Measurements from ENCODE around the gene LDLRAD4.

The LDLRAD4 gene

DNA sequence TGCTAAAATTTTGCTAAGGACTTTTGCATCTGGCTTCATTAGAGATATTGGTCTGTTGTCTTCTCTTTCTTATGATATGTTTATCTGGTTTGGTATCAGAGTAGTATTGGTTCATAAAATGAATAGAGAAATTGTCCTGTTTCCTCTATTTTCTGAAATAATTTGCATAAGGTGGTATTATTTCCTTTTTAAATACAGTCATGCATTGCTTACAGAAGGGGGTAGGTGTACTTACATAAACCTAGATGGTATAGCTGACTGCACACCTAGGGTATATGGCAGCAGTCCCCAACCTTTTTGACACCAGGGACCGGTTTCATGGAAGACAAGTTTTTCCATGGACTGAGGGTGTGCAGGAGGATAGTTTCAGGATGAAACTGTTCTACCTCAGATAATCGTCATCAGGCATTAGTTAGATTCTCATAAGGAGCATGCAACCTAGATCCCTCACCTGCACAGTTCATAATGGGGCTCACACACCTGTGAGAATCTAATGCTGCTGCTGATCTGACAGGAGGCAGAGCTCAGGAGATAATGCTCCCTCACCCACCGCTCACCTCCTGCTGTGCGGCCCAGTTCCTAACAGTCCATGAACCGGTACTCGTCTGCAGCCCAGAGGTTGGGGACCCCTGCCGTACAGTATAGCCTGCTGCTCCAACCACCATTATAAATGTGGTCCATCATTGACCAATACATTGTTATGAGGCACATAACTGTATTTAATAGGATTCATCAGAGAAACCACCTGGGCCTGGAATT, 318.6 kb downstream of the LDLRAD4 start:
- no peak for DNase-seq (ENCODE audit: low spot score)

DNA sequence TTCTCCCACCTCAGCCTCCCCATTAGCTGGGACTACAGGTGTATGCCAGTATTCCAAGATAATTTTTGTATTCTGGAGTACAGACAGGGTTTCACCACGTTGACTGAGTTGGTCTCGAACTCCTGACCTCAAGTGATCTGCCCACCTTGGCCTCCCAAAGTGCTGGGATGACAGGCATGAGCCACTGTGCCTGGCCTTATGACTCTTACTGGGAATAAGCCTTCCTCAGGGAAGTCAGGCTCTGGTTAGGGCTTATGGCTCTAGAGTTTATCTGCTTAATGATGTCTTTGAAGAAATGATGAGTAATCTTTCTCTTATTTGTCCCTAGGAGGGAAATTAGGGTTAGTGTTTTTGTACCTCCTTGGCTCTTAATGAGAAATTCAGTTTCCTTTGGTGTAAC, 320.1 kb downstream of the LDLRAD4 start:
- DNase-seq (ENCODE audit: low spot score): no peak

DNA sequence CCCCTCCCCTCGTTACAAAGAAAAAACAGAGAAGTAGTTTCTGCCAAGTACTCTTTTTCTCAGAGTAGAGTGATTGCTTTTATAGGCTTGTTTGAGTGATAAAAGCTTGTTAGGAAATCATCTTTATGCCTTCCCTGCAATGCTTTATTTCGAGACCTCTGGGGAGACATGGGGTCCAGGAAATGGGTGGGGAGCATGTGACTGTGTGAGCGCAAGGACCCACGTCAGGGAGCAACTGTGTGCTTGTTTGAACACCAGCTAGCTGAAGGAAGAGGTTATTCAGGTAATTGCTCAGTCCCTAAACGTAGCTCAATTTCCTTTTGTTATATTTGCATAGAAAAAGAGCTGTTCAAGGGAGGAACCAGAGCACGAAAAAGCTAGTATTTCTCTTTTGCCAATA, 320.5 kb downstream of the LDLRAD4 start:
- DNase-seq (ENCODE audit: low spot score): no peak

DNA sequence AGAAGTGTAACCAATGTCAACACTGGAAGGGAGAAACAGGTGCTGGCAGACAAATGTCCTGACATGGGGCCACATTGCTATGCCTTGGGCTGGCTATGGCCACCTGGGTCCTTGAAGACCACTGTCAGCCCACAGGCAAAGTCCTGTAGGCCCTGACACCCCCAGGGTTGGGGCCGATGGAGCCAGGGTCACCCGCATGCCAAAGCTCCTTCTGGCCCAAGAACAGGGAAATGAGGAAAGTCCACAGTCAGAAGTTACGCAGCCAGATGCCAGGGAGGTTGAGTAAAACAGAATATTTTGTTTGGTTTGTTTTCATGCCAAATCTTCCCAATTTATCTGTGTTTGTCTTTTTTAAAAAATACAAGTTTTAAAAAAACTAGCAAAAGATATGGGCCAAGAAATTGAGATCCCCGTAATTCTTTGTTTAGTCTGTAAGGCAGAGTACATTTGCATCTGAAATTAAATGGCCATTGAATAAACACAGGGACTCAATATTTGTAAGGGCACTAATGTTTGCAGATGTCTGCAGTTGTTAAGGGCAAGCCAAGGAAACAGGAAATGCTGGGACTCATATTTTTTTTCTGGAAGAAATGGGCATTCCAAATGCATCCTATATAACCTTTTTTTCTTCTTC, 321.4 kb downstream of the LDLRAD4 start:
- DNase-seq (ENCODE audit: low spot score): no peak

DNA sequence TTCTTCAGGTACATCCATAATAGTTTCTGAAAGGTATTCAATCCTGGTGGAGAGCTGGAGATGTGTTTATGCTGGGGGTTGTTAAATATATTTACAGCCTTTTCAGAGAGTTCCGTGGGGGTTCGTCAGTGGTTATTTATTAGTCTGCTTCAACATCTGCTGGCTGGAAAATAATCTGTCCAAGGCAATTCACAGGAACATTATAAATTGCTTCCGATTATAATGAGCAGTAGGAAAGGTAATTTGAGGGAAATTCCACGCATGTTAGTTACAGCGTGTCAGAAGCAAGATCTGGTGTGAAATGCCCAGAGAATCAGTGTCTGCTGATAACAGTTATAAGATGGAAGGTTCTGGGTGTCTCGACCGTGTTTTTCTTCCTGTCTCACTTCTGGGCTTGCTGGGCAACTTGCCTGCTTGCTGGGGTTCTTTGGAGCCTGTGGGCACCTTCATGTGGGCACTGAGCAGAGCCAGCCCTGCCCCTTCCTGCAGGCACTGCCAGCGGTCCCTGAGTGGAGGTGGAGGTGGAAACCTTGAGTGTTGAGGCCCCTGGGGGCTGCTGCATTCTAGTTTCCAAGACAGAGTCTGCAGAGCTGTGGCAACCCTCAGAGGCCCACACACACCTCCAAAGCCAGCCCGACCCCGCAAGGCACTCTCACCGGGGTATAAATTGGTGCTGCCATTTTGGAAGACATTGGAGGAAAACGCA, 322.1 kb downstream of the LDLRAD4 start:
- DNase-seq (ENCODE audit: low spot score): no peak

DNA sequence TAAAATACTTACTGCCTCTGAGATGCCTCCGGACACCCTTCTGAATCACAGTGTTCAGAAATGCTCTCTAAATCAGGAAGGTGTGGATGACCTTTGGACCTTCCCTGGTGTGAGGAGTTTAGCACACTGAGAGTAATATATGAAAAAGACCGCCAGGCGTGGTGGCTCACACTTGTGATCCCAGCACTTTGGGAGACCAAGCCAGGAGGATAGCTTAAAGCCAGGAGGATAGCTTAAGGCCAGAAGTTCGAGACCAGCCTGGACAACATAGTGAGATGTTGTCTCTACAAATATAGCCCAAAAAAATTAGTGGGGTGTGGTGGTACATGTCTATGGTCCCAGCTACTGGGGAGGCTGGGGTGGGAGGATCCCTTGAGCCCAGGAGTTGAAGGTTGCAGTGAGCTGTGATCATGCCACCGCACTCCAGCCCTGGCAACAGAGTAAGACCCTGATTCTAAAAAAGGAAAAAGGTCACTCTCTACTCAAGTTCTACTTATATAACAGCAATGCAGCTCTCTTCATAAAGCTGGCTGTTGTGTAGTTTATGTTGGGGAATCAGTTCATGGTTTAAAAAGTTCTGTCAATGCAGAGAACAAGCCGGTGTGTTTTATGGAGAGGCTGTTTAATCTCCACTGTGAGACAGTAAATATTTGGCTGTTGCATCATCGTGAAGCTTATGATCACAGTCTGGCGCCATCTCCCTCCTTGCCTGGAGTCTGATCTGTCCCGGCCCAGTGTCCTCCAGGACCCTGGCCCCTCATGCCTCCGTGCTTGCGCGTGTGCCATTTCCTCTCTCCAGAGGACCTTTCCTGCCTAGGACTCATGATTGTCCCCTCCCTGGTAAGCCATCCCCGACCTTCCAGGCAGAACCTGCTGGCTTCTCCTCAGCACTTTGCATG, 323.3 kb downstream of the LDLRAD4 start:
- DNase-seq (ENCODE audit: low spot score): no peak

DNA sequence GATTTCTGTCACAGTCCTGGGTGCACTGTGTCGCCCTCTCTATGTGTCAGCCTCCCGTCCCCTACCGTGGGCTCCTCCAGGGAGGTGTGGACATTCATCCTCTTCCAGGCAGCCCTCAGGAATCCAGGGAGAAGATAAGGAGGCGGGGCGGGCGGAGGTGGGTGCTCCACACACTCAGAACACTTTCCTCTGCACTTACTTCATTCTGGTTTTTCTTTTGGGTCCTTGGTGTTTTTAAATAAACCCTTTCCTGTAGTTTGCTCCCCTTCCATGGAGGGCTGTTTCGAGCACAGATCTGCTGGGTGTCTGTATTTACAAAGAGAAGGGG, 323.9 kb downstream of the LDLRAD4 start:
- DNase-seq (ENCODE audit: low spot score): no peak

DNA sequence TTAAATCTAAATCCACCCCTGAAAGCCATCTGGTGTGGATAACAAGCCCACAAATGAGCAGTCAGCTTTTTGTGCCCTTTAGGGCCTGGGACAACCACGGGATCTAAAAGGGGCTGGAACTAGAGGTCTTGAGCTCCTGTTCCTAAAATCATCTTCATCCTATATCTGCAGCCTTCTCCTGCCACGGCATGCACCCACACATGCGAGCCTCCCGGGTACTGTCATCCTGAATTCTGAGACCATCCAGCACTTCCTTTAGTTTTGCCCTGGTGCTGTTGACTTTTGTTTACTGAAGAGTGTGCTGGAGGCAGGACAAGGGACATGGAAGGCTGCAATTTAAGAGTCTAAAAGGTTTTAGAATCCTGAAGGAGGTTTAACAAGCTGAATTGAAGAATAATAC, 324.6 kb downstream of the LDLRAD4 start:
- no peak for DNase-seq (ENCODE audit: low spot score)

DNA sequence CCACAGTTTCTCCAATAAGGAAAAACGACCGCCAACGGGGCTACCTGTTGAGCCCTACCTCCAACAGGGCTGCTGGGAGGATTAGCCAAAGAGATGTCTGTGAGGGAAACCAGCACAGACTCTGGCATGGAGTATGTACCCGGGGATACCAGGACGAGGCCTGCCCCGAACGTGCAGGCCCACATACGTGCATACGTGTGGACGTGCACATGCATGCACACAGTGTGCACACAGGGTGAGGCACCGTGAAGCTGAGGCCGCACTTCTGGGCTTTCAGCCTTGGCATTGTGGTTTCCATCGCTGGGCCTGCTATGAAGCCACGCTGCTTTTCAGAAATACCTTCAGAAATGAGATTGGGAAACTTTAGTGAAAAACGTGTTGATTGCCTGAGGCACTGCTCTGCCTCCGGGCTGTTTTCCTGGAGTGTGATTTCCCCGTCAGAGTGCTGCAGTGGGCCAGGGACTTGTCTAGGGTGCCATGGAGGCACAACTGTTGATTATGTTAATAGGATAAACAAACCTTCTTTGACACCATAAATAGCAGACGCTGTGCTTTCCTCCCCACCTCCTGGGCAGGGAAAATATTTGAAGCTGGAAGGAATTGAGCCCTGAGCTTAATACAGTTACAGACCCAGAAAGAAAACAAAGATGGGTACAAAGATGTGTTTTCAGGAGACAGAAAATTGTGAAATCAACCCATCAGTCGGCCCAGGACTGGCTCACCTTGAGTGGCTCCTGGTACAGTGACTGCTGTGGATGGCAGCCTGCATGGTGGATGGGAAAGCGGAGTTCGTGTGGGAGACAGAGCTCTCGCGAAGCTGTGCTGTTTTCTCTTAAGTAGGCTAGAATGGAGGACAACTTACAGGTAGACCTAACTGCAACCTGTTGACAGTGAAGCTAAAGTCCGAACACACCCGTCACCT, 325.5 kb downstream of the LDLRAD4 start:
- no peak for DNase-seq (ENCODE audit: low spot score)

DNA sequence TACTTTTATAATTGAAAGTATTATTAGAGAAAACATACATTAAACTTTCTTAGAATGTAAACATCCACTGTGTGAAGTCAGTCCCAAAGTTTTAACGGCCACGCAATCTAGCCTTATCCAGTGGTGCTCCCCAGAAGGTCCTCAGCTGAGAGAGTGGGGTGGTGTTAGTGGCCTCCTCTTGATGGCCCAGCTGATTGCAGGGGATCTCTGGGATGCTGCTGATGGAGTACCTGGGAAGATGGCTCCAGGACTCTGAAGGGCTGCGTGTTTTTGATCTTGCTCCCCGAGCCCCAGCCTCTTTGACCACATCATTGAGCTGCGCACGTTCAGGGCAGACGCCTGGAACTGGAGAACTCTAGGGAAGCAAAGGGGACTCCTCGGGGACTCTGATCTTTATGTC, 326.4 kb downstream of the LDLRAD4 start:
- DNase-seq (ENCODE audit: low spot score): no peak

DNA sequence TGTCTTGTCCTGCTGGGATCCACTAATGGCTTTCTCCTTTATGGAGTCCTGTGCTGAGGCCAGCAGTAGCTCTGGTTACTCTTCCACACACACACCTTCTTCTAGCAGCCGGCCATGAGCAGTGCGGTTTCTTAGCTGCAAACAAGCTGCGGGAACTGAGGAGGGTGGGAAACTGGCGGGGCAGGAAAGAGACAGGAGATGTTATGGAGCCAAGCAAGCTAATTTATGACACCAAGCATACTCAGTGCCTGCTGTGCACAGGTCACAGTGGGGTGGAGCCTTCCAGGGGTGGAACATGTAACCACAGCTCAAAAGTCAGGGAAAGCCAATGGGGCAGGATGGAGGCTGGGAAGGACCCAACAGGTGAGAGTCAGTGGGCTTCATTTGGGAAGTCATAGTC, 327.0 kb downstream of the LDLRAD4 start:
- no peak for DNase-seq (ENCODE audit: low spot score)

DNA sequence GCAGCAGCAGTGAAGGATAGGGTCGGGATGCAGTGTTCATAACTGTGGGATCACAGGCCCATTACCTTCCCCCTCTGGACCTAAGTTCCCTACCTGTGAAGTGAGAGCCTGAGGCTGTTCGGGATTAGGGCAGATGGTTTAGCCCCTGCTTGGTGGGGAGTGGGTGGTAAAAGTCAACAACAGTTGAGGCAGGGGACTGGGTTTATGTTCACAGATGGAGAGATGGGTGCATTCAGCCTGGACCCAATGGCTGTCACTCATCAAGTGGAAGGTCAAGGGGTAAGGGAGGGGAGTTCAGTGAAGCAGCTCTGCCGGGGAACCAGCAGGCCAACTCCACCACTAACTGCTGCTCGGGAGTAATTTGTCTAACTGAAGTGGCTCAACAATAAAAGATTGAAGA, 327.4 kb downstream of the LDLRAD4 start:
- no peak for DNase-seq (ENCODE audit: low spot score)

DNA sequence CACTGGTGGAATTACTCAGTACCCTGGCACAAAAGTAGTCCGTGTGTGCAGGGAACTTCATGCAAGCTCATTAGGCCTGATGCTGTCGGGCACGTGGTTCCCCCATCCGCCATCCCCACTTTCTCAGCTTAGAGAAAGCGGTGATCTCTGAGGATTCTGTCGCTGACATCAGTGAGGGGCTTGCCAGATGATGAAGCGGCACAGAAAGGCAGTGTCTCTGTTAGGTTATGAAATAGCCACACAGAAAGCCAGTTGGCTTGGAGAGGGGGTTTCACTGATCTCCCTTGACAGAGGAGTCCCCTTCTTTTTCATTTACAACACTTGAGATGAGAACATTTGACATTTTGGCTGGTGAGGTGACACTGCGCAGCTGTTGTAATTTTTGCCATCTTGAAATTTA, 328.1 kb downstream of the LDLRAD4 start:
- no peak for DNase-seq (ENCODE audit: low spot score)

DNA sequence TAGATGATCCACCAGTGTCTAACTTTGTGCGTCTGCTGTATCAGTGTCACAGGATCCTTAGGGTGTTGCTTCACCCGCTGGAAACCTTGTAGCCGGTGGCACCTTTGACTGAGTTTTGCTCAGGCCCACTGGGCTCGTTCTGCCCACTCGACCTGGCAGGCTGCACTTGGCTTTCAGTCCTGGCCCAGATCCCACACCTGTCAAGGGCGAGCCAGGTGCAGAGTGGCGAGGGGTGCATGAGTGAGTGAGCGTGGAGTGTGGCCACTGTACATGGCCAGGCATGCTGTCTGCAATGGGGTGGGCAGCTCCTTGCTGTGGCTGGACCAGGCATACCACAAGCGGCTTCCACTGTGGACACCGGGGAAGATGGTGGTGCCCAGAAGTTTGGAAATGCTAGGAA, 328.8 kb downstream of the LDLRAD4 start:
- DNase-seq (ENCODE audit: low spot score): no peak

DNA sequence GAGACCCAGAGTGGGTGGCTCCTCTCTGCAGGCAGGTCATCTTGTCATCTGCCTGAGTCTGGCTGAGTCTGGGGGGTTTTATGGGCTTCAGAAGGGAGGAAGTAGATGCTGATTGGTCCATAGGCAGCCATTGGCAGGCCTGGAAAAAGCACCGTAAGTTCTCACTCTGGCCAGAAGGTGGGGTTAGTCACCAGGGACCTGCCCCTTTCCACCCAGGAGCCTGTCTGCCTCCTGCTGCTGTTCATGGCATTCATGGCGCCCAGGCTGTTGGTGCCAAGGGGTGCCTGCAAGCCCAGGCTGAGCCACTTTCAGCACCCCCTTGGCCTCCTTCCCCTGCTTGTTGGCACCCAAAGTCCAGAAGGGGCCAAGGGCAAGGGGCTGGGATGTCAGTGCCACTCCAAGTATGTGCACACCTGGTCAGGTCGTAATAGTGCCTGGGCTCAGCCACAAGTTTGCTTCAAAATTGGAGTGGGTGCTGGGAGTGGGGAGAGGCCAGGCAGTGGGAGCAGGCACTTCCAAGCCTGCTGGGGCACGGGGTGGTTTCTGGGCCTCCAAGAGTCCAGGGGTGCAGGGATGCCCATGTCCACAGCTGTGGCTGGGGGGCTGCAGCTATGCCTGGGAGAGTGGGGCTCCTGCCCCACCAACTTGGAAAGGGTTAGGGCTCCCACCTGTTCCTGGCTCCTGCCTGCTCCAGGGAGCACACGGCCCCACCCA, 329.7 kb downstream of the LDLRAD4 start:
- no peak for DNase-seq (ENCODE audit: low spot score)

DNA sequence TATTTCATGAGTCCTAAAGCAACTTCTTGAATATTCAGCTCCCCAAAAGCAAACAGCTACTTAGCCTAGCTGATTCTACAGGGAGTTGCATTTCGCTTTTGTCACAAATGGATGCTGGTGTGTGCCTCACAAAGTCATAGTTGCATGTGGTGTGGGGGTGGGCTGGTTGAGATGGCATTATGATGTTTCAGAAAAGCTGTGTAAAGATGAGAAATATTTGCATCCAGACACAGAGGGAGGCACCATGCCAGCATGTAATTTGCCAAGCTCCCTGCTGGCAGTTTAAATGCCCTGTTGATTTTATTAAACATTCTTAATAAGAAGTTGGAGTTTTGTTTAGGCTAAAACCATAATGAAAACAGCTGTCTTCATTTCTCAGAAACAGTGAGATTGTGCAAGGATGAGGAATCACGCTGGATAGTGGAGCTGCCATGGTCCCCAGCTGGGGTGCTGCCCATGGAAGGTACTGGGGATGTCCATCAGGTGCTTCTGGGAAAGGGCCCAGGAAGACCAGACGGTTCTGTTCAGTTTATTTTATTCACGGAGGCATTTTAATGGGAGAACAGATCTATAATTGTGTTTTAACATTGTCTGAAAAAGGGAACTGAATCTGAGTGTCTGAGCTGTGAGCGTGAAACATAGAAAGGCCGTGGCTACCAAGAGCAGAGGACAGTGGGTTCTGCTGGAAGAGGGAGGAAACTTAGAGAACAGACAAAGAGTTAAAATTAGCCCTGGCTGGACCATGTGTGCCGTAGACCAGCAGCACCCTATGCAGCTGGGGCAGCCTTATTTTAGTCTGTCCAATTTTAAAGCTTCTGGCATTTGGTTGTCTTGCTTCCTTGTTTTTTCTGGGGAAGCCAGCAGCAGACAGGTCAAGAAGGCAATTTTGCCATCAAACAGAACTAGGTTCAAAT, 330.7 kb downstream of the LDLRAD4 start:
- DNase-seq (ENCODE audit: low spot score): no peak

DNA sequence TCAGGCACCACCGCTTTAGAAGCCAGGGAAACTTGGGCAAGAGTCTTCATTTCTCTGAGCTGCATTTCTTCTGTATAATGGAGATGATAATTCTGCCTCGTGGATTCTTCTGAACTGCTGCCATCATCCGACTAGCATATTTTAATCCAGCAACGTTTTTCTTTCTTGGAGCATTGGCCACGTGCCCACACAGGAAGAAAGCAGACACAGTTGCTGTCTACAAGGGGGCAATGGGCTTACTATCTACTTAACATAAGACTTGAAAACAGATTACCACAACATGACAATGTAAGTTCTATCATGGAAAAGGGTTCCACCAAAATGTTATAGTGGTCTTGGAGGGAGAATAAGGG, 331.3 kb downstream of the LDLRAD4 start:
- no peak for DNase-seq (ENCODE audit: low spot score)

DNA sequence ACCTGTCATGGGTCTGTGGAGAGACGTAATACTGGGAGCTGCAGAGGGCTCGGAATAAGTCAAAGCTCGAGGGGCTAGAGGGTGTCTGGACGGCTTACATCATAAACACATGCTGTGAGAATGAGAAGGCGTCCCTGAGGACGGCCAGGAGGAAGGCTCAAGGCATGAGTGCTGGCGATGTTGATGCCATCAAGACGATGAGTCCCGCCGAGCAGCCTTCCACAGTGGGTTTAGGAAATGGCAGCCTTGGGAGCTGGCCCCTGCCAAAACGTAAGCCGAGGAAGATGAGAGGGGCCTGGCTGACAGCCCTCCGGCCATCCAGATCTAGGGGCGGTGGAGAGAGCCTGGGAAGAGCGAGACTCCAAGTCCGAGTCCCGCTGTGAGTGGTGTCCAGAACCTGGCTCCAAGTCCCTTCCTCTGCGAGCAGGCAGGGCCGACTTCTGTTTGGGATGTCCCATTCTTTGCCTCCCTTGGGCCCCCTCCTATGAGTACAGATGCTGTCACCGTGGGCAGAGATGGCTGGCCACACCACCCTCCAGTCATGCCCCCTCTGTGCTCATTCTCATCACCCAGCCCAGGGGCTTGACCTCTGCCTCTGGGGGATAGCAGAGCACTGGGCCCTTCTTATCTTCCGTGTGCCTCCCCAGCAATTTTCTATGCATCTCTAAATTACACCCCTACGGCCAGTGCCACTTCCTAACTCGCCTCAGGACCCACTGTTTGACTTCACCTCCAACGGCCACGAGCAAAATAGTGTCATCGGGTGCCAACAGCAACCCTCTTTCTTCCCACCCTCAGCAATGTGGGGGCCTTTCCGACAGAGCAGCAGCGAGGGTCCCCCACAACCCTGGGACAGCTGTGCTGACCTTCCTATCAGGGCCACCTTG, 332.1 kb downstream of the LDLRAD4 start:
- no peak for DNase-seq (ENCODE audit: low spot score)

DNA sequence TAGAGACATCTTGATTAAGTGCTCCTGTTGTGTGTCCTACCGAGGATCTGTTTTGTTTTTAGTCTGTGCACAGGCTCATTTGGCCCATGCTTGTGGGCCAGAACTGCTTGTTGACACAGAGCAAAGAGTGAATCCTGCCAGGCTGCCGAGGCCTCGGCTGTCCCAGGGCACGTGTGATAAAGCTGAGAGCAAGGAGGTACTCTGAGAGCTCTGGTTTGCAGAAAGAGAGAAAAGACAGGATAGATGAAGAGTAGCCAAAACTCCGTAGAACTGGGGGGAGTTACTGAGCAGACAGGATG, 332.7 kb downstream of the LDLRAD4 start:
- no peak for DNase-seq (ENCODE audit: low spot score)
